ENCODE measurements around the gene FIGNL1. TPM values are rescaled to one million over a fixed set of nuclear protein-coding genes. Genes with fewer than 3 reads are reported as not detected.

FIGNL1 gene
- total and polyA plus RNA-seq, 2 experiments from 2014 or later: 3.3 to 7.9 TPM

DNA sequence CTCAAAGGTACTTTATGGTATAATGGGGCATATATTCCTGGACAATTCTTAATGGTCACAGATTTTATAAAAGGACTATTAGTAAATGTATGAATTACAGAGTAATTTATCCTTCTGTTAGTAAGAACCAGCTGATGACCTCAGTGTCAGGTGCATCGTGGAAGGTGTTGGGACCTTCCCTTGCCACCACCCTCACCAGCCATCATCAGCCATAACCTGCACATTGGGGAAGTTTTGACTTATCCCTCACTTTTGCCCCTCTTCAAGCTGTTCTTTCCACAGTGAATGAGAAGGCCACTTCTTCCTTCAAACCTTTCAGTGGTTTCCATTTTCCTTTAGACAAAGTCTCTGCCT is 52.2 kb downstream of the FIGNL1 start:
- H3K4me3 ChIP-seq: no peak overlapping the region
- H3K4me1 ChIP-seq (ENCODE audit: low read depth): no peaks in the 10 kb centered on the region
- TF ChIP-seq, protein P1, sequence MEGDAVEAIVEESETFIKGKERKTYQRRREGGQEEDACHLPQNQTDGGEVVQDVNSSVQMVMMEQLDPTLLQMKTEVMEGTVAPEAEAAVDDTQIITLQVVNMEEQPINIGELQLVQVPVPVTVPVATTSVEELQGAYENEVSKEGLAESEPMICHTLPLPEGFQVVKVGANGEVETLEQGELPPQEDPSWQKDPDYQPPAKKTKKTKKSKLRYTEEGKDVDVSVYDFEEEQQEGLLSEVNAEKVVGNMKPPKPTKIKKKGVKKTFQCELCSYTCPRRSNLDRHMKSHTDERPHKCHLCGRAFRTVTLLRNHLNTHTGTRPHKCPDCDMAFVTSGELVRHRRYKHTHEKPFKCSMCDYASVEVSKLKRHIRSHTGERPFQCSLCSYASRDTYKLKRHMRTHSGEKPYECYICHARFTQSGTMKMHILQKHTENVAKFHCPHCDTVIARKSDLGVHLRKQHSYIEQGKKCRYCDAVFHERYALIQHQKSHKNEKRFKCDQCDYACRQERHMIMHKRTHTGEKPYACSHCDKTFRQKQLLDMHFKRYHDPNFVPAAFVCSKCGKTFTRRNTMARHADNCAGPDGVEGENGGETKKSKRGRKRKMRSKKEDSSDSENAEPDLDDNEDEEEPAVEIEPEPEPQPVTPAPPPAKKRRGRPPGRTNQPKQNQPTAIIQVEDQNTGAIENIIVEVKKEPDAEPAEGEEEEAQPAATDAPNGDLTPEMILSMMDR (IDR thresholded peaks at IDR 0.05; ENCODE audit: low read depth, low read length): no peak
- no peaks in the 10 kb centered on the region for H3K36me3 ChIP-seq
- no peak overlapping the region for H3K27ac ChIP-seq
- peaks cover 45% of the 10 kb centered on the region for H3K27me3 ChIP-seq
- no peaks in the 10 kb centered on the region for H3K9me3 ChIP-seq (ENCODE audit: low read depth)
- no peak for DNase-seq (ENCODE audit: low read depth in 1 of 2, low spot score in 1 of 2)

DNA sequence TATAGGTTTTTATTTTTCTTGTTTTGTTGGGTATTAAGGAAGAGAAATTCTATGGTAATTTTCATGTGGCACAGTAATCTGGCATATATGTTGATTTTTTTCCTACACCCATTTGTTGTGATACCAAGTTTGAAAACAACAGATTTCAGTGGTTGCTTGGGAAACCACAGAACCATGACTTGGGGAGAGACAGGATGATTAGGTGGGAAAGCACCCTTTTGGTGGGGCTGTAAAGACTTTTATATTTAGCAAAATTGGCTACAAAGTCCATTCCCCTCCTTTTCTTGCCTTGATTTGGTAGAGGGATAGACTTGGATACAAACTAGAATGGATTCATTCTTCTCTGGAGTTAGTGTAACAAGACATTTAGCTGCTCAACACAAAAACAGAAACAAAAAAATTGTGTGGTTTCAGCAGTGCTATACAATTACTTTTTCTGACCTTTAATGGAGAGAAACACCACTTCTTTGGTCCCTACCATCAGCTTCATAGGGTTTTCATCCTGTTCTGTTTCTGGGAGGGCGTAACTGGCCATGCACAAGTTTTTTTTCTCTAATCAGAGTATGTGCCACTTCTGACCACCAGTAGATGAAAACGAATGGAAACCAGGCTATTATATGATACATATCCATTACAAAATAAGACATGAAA is 52.7 kb downstream of the FIGNL1 start:
- TF ChIP-seq, protein P1 (IDR thresholded peaks at IDR 0.05; ENCODE audit: low read depth, low read length): no peak
- no peak overlapping the region for H3K4me3 ChIP-seq
- H3K27ac ChIP-seq: no peak overlapping the region
- H3K4me1 ChIP-seq (ENCODE audit: low read depth): no peaks in the 10 kb centered on the region
- no peaks in the 10 kb centered on the region for H3K9me3 ChIP-seq (ENCODE audit: low read depth)
- no peak for DNase-seq (ENCODE audit: low read depth in 1 of 2, low spot score in 1 of 2)
- no peaks in the 10 kb centered on the region for H3K36me3 ChIP-seq
- peaks cover 45% of the 10 kb centered on the region for H3K27me3 ChIP-seq

DNA sequence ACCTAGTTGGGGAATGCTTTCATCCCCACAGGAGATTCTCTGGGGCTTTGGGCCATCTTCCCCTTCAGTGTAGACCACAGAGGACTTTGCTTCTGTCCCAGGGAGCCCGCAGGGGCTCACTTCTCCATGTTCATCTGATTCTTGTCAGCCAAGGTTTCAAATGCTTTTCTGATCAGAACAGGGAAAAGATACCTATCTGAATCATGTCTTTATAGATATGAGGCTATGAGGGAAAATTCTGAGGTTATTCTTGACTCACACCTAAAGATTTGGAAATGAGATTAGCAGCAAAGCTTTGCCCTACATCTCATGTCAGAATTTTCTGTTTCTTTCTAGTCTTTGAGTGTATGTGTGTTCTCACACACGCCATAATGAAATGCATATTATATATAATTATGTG is 53.3 kb downstream of the FIGNL1 start:
- TF ChIP-seq, protein P1 (IDR thresholded peaks at IDR 0.05; ENCODE audit: low read depth, low read length): no peak
- Histone ChIP-seq H3K27ac (no peak overlapping the region), H3K4me1 (ENCODE audit: low read depth) (peaks cover under 1% of the 10 kb centered on the region), H3K36me3 (no peaks in the 10 kb centered on the region), H3K4me3 (no peak overlapping the region), H3K9me3 (ENCODE audit: low read depth) (no peaks in the 10 kb centered on the region), H3K27me3 (peaks cover 45% of the 10 kb centered on the region)
- no peak for DNase-seq (ENCODE audit: low read depth in 1 of 2, low spot score in 1 of 2)

DNA sequence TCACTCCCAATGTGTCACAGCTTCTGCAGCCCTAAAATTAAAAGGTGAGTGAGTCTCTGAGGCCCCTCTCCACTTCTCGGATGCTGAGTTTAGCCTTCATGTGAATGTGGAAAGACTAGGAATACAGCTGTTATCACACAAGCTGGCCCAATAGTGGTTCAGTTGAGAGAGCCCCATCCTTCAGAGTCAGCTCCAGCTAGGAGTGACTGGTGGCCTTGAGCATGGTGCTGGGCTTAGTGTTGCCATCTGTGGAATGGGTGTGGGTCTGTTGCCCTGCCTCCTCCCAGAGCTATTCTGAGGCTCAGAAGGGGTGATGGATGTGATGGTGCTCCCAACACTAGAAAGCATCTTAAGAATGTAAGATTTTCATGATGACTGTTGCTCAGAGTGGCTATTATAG is 55.8 kb downstream of the FIGNL1 start:
- H3K9me3 ChIP-seq (ENCODE audit: low read depth): no peaks in the 10 kb centered on the region
- no peak overlapping the region for H3K27ac ChIP-seq
- H3K36me3 ChIP-seq: no peaks in the 10 kb centered on the region
- H3K4me1 ChIP-seq (ENCODE audit: low read depth): peaks cover 3% of the 10 kb centered on the region
- no peak for DNase-seq (ENCODE audit: low read depth in 1 of 2, low spot score in 1 of 2)
- H3K27me3 ChIP-seq: peaks cover 52% of the 10 kb centered on the region
- TF ChIP-seq, protein P1 (IDR thresholded peaks at IDR 0.05; ENCODE audit: low read depth, low read length): no peak
- H3K4me3 ChIP-seq: no peak overlapping the region

Other genes with a start within 250 kb of the FIGNL1 start
- 0.30 and 0.67 TPM in 2 replicates for gene IKZF1, start 145.6 kb downstream of the FIGNL1 start, total RNA-seq
- gene IKZF1, start 145.6 kb downstream of the FIGNL1 start, polyA plus RNA-seq: 0.19 TPM in 1 of 2 replicates, not detected in the other
- not detected in 2 replicates for gene DDC, start 115.1 kb upstream of the FIGNL1 start, total RNA-seq
- gene DDC, start 115.1 kb upstream of the FIGNL1 start, polyA plus RNA-seq: not detected in 2 replicates